Common myeloid progenitor, CD34-positive (primary cell): ENCODE data around the gene PRKN.

Experiments used
- CTCF ChIA-PET: fragments of 350-600 bp; sonication (Branson Sonifier 250); formaldehyde crosslinking; loops from one replicate; lab custom pipeline; 2021; ENCODE audit warnings: antibody characterized with exemption; lab: Charles Lee
- POLR2A ChIA-PET: fragments of 350-600 bp; sonication (Branson Sonifier 250); formaldehyde crosslinking; loops from one replicate; lab custom pipeline; 2021; ENCODE audit warnings: antibody characterized with exemption; lab: Charles Lee
- DNase-seq, 3 donors: peaks; one replicate each; pipeline versions ENCODE4 v3.0.0 to v3.0.0-alpha.2; 2013
- H3K27ac ChIP-seq, 2 experiments: 1 replicate in 1 of 2; 2 replicates in 1 of 2; pipeline ENCODE4 v1.7.0; 2013; ENCODE audit warnings: inconsistent platforms in 2 of 2, low read length in 2 of 2, mild to moderate bottlenecking in 2 of 2, low read depth in 1 of 2, moderate library complexity in 1 of 2; ENCODE audit not compliant: severe bottlenecking in 2 of 2, insufficient read depth in 1 of 2, poor library complexity in 1 of 2
- H3K27me3 ChIP-seq, 5 experiments: replicated peaks in 2 of 5; 1 replicate in 3 of 5; 2 replicates in 2 of 5; pipeline versions ENCODE4 v1.6.1 to v1.7.0; 2013; ENCODE audit warnings: low read length in 4 of 5, mild to moderate bottlenecking in 2 of 5, moderate library complexity in 2 of 5, inconsistent platforms in 1 of 5; ENCODE audit not compliant: insufficient read depth in 5 of 5, control insufficient read depth in 4 of 5
- H3K36me3 ChIP-seq, 4 experiments: 1 replicate in 2 of 4; 2 replicates in 2 of 4; pipeline versions ENCODE4 v1.6.1 to v1.7.0; 2013; ENCODE audit warnings: low read length in 3 of 4, control low read depth in 1 of 4, mild to moderate bottlenecking in 1 of 4; ENCODE audit not compliant: control insufficient read depth in 4 of 4, insufficient read depth in 4 of 4
- H3K4me1 ChIP-seq, 4 experiments: 1 replicate in 3 of 4; 2 replicates in 1 of 4; pipeline versions ENCODE4 v1.6.1 to v1.7.1; 2013; ENCODE audit warnings: low read length in 3 of 4, mild to moderate bottlenecking in 3 of 4, control low read depth in 1 of 4, inconsistent platforms in 1 of 4, moderate library complexity in 1 of 4; ENCODE audit not compliant: control insufficient read depth in 4 of 4, insufficient read depth in 4 of 4; ENCODE audit errors: control extremely low read depth in 1 of 4
- H3K4me3 ChIP-seq, 7 experiments: 1 replicate in 4 of 7; 2 replicates in 3 of 7; pipeline versions ENCODE4 v1.5.1 to v1.7.0; 2013; ENCODE audit warnings: mild to moderate bottlenecking in 7 of 7, low read length in 6 of 7, moderate library complexity in 6 of 7, inconsistent platforms in 2 of 7, low read depth in 2 of 7, control low read depth in 1 of 7; ENCODE audit not compliant: insufficient read depth in 4 of 7, control insufficient read depth in 1 of 7; ENCODE audit errors: extremely low read depth in 1 of 7
- H3K9me3 ChIP-seq, 5 experiments: 1 replicate in 4 of 5; 2 replicates in 1 of 5; pipeline versions ENCODE4 v1.6.1 to v1.7.1; 2013; ENCODE audit warnings: low read length in 4 of 5, mild to moderate bottlenecking in 2 of 5, inconsistent platforms in 1 of 5, low read depth in 1 of 5, moderate library complexity in 1 of 5; ENCODE audit not compliant: control insufficient read depth in 4 of 5, insufficient read depth in 2 of 5; ENCODE audit errors: control extremely low read depth in 1 of 5
- WGBS: methylation state at CpG from one replicate; pipeline ENCODE4 v1.1.5; 2013; ENCODE audit not compliant: insufficient coverage; 5-methylcytosine and 5-hydroxymethylcytosine counted together

PRKN gene

DNA sequence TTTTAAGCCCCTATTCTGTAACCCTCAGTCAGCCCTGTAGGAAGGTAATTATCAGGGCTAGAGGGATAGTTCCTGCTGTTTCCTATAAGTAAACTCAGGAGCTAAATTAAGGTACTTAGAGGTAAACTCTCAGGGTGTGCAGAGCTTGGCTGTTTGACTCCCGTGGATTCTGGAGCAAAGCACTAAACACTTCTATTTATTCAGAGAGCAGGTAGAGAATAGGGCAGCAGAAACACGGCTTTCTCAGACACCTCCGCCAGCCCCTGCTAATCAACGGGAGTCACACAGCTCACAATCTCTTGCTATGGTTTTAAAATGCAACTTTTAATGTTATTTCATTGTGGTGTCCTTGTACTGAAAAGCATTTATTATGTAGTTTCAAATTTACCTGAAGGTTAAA, 21.8 kb downstream of the PRKN start:
- no peak overlapping the region for H3K4me3 ChIP-seq
- peaks cover 0 to 2% (median 0%) of the 10 kb centered on the region in 5 experiments for H3K27me3 ChIP-seq
- H3K36me3 ChIP-seq: no peaks in the 10 kb centered on the region
- CTCF ChIA-PET: interaction anchor here (1.1 to 2.1 kb wide), 3 partner anchors 9 to 63 kb away, joined by 3 to 5 read pairs (median 4); partner anchors contain the start of genes PACRG and PRKN
- peaks cover 0 to 14% (median 8%) of the 10 kb centered on the region in 4 experiments for H3K4me1 ChIP-seq
- WGBS: 80% methylated on average over 1 of the region's 4 CpGs
- POLR2A ChIA-PET: no interaction called here
- H3K9me3 ChIP-seq: no peaks in the 10 kb centered on the region
- no peak overlapping the region for H3K27ac ChIP-seq
- DNase-seq: no peak

DNA sequence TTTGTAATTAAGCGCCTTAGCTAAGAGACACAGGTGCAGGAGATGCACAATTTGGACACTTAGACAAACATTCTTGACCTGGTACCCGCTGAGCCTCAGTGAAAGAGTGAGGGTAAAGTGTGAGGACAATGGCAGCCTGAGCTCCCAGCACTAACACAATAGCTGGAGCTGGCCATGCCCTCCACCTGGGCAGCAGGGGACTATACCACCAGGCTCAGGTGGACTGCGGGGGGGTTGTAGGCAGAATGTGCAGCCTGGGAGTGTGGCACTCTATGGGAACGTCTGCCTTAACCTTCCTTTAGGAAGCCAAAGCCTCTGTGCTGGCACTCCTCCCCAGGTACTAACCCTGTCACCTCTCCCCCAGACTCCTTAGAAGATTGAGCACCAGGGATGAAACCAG, 23.6 kb downstream of the PRKN start:
- Histone ChIP-seq H3K4me3 (no peak overlapping the region), H3K4me1 (peaks cover 0 to 14% (median 8%) of the 10 kb centered on the region in 4 experiments), H3K27ac (no peak overlapping the region), H3K36me3 (no peaks in the 10 kb centered on the region), H3K27me3 (peaks cover 0 to 2% (median 0%) of the 10 kb centered on the region in 5 experiments), H3K9me3 (no peaks in the 10 kb centered on the region)
- no peak for DNase-seq
- CTCF ChIA-PET: no interaction called here
- POLR2A ChIA-PET: no interaction called here
- WGBS: 97% methylated on average over 3 of the region's 4 CpGs

DNA sequence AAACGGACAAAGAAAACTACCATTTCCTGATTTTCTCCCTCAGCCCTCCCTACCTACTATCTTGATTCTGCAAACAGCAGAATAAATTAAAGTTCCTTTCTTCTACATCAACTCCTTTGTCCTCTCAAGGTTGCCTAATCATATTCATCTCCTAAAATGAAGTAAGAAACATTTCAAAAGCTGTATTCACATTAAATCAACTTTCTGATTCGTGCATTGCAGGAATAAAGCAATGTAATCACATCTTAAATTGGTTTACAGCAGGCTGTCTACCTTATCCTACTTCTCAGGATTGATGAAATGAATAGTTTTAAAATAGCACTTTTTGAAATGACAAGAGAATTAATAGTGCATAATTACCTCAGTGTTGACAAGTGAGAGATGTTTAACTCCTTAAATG, 25.1 kb downstream of the PRKN start:
- H3K4me1 ChIP-seq: peaks cover 0 to 14% (median 8%) of the 10 kb centered on the region in 4 experiments
- POLR2A ChIA-PET: interaction anchor here (0.6 kb wide), 1 partner anchor 1462 kb away, joined by 3 read pairs; no protein-coding TSS in a partner anchor
- no peak for DNase-seq
- WGBS: 78% methylated on average over 1 of the region's 2 CpGs
- no peak overlapping the region for H3K4me3 ChIP-seq
- H3K9me3 ChIP-seq: no peaks in the 10 kb centered on the region
- CTCF ChIA-PET: interaction anchor here (1.0 kb wide), 1 partner anchor 31 kb away, joined by 3 read pairs; no protein-coding TSS in a partner anchor
- H3K36me3 ChIP-seq: no peaks in the 10 kb centered on the region
- peaks cover 0 to 2% (median 2%) of the 10 kb centered on the region in 5 experiments for H3K27me3 ChIP-seq
- no peak overlapping the region for H3K27ac ChIP-seq

DNA sequence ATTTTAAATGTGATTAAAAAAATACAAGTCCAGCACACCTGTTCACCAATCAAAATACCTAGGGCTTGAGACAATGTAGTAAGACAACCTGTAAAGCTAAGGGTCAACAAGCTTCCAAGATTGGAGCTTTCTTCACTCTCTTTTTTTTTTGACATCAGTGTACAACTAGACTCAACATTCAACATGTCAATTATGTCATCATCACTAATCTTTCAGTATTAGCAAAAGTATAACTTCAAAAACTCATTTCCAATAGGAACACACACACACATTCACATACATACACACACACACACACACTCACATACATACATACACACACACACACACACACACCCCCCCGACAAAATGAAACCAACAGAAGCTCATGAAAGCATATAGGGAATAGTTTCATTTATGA, 26.0 kb downstream of the PRKN start:
- no CpG with 5 or more reads among the region's 1 CpG for WGBS
- Histone ChIP-seq H3K27me3 (peaks cover 0 to 2% (median 2%) of the 10 kb centered on the region in 5 experiments), H3K27ac (no peak overlapping the region), H3K4me1 (peaks cover 0 to 10% (median 6%) of the 10 kb centered on the region in 4 experiments), H3K9me3 (no peaks in the 10 kb centered on the region), H3K4me3 (no peak overlapping the region), H3K36me3 (no peaks in the 10 kb centered on the region)
- ChIA-PET POLR2A (interaction anchor here (0.6 kb wide), 1 partner anchor 1463 kb away, joined by 3 read pairs; no protein-coding TSS in a partner anchor), CTCF (interaction anchor here (1.0 kb wide), 1 partner anchor 32 kb away, joined by 3 read pairs; no protein-coding TSS in a partner anchor)
- no peak for DNase-seq

DNA sequence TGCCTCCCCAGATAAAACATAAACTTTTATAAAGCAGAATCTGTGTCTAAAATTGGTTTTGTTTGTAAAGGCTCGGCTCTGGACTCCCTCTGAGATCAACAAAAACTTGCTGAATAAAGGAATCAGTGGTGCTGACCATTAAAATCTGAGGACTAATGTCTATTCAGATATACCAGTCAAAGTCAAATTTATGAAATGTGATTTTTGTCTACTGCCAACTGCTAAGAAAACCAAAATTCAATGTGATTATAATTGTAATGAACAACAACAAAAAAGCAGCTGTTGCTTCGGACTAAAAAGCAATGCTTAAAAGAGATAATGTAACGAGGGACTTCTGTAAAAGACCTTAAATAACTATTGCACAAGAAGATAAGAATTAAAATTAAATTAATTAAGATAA, 26.6 kb downstream of the PRKN start:
- peaks cover 0 to 2% (median 2%) of the 10 kb centered on the region in 5 experiments for H3K27me3 ChIP-seq
- H3K9me3 ChIP-seq: no peaks in the 10 kb centered on the region
- peaks cover 0 to 5% (median 2%) of the 10 kb centered on the region in 4 experiments for H3K4me1 ChIP-seq
- WGBS: no CpG with 5 or more reads among the region's 3 CpGs
- H3K4me3 ChIP-seq: no peak overlapping the region
- H3K36me3 ChIP-seq: no peaks in the 10 kb centered on the region
- no peak for DNase-seq
- POLR2A ChIA-PET: no interaction called here
- no peak overlapping the region for H3K27ac ChIP-seq
- CTCF ChIA-PET: interaction anchor here (1.3 kb wide), 1 partner anchor 10 kb away, joined by 5 read pairs; no protein-coding TSS in a partner anchor

DNA sequence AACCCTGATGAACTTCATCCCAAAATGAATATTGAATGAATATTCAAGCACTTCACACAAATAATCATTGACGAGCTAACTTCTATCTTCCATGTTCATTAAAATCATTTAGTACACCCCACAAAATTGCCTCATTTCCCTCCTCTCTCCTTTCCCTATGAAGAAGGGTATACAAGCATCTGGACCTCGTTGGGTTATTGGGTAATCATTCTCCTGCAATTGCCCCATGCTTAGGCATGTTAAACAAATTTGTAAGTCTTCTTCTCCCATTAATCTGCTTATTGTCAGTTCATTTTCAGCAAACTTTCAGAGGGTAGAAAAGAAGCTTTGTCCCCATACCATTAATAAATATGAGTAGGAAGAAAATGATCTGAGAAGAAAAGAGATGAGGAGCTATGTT, 27.6 kb downstream of the PRKN start:
- Histone ChIP-seq H3K4me1 (no peaks in the 10 kb centered on the region), H3K4me3 (no peak overlapping the region), H3K27ac (no peak overlapping the region), H3K9me3 (no peaks in the 10 kb centered on the region), H3K36me3 (no peaks in the 10 kb centered on the region), H3K27me3 (peaks cover 0 to 2% (median under 1%) of the 10 kb centered on the region in 5 experiments)
- WGBS: 92% methylated on average over 2 of the region's 2 CpGs
- ChIA-PET POLR2A (no interaction called here), CTCF (interaction anchor here (1.2 to 1.8 kb wide), 3 partner anchors 11 to 36 kb away, joined by 3 to 5 read pairs (median 3); no protein-coding TSS in a partner anchor)
- DNase-seq: no peak

DNA sequence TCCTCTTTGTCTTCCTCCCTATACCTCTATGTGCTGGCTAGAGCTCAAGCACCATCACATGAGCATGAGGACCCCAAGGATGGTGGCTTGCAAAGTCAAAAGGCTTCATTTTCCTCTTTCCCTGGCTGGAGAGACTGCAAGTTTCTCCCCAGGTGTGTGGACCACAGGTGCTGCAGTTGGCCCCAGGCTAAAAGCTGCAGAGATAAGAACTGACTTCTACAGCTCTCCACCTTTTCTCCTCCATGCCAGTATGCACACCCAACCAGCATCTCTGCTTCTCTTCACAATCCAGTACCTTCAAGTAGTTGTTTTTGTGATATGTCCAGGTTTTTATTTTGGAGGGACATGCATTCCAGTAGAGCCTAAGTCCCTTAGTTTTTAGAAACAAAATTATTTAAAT, 29.1 kb downstream of the PRKN start:
- Histone ChIP-seq H3K27ac (no peak overlapping the region), H3K4me3 (no peak overlapping the region), H3K27me3 (peaks cover 0 to 2% (median 0%) of the 10 kb centered on the region in 5 experiments), H3K36me3 (no peaks in the 10 kb centered on the region), H3K4me1 (no peaks in the 10 kb centered on the region), H3K9me3 (no peaks in the 10 kb centered on the region)
- ChIA-PET CTCF (interaction anchor here (1.8 kb wide), 1 partner anchor 12 kb away, joined by 3 read pairs; no protein-coding TSS in a partner anchor), POLR2A (no interaction called here)
- DNase-seq: no peak
